Measurements from ENCODE around the gene PNMA6F. TPM values are rescaled to one million over a fixed set of nuclear protein-coding genes. Genes with fewer than 3 reads are reported as not detected.

Gene PNMA6F
- not detected in 2 replicates for total RNA-seq (2014; rRNA removed; shearing (Covaris generic))

DNA sequence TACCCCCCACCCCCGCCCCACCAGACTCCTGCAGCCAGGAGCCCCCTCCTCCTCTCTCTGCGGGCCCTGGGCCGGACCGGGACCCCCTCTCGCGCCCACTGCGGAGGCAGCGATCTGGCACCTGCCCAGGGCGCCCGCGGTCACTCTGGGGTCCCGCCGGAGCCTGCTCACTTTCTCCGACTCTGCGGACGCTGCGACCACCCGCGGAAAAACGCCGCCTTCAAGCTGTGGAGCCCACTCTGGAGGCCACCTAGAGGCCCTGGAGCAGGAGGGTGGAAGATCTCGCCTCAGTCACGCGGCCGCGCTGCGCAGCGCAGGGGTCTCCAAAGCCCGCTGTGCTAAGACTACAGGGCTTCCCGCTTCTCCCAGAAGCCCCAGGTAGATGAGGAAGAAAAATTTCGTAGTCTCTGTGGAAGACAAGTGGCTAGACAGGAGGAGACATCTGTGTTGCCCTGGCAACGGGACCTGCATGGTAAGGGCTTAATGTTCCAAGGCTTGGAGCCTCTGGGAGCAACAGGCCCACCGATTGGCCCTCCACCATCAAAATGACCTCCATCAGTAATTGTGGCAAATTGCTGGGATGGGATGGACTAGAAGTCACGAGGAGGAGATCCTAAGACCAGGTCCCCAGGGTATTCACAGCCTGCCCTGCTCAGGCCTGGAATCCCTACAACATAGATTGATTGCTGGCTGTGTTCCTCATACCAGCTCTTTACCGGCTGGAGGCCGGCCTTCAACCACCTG lies at the start of gene PNMA6F:
Gene PNMA6F (minus strand): TSS at position 387 of the 744 bp plus-strand sequence. CDS start 1,093 bp downstream, outside the sequence.
- DNase-seq (ENCODE audit: low spot score), result no peak

DNA sequence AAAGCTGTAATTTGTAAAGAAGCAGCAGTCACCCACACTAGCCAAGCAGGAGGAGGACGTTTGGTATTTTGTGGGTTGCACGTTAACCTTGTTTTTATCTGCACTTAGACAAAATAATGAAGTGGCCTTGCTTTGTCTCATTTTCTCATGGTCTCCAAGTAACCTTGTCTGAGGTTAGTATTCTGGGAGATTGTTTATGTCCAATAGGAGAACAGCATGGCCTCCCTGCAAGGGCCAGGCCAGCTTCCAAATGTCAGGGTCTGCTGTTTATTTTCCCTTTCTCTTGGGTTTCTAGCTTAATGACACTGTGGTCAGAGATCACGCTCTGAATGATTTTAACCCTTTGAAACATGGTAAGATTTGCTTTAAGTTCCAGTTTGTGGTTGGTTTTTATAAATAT lies 49.7 kb upstream of the PNMA6F start:
- peak; percentile 91 for DNase-seq (ENCODE audit: low spot score)

DNA sequence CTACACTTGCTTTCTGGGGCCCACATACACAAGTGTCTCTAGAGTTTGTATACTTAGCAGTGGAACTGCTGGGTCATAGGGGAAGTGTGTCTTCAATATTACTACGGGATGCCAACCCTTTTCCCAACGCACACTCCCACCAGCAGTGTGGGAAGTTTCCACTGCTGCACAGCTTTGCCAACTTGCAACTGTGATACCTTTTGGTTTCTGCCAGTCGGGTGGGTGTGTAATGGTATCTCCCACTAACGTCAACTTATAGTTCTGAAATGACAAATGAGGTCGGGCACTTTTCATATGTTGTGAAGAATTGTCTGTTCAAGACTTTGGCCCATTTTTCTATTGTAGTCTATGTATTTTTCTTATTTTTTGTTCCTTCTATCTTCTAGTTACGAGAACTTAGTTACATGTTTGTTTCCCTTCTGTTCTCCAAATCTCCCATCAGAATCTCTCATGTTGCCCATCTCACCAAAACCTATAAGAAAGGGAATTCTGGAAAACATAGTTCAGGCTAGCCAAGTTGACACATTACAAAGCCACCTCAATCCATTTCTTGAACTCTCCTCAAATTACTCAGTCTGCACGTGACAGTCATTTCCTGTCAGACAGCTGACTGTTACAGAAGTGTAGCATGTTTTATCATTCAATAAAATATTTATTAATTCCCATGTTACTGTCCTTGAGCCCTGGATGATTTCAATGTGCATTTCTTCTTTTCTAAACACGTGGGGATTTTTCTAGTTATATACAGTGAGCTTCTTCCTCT lies 48.9 kb upstream of the PNMA6F start:
- DNase-seq (ENCODE audit: low spot score), result peak; percentile 20

DNA sequence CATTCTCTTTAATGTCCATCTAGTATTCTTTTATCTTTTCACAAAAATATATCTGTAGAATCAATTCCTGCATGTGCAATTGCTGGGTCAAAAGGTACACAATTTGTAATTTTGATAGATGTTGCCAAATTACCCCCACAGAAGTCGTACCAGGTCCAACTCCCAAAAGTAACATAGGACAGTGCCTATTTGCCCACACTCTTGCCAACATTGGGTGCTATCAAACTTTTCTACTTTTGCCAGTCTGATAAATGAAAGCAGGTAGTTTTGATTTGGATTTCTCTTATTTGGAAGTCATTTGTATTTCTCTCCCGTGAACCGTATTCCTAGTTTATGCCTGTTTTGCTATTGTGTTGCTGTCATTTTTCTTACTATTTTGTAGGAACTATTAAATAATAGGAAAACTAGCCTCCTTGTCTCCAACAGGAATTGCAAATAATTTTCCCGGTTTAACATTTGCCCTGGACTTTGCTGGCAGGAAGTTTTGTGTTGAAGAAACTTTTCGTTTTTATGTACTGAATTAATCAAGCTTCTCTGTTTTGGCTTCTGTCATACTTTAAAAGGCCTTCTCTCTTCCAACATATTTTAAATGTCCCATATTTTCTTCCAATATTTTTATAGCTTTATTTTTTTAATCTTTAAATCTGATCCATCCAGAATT lies 45.4 kb upstream of the PNMA6F start:
- no peak for DNase-seq (ENCODE audit: low spot score)

DNA sequence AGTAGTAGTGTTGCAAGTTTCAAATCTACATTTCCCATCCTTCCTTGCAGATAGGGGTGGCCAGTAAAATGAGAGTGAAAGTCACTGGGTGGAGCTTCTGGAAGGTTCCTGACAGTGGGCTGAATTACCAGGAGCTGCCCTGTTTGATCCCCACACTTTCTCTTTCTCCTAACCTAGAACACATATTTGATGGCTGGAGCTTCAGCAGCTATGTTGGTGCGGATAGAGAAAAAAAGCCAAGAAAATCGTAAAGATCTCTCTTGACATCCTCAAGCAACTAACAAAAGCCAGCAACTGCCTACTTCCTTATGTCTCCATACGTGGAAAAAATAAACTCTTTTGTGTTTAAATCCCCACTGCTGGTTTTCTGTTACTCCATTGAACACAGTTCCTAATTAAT lies 44.6 kb upstream of the PNMA6F start:
- no peak for DNase-seq (ENCODE audit: low spot score)

DNA sequence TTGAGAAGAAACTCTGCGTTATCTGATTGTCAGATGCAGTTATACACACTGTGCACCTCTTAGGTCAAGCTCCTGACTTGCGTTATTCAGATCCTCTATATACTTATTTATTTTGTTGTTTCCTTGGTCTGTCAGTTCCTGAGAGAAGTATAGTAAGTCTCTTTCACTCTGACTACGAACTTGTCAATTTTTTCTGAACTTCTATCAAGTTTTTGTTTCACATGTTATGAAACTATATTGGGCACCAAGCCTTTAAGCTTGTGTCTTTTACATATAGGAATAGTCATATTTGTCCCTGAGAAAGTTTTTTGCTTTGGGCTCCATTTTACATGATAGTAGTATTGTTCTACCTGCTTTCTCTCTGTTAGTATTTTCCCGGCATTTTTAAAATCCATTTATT lies 44.1 kb upstream of the PNMA6F start:
- no peak for DNase-seq (ENCODE audit: low spot score)

DNA sequence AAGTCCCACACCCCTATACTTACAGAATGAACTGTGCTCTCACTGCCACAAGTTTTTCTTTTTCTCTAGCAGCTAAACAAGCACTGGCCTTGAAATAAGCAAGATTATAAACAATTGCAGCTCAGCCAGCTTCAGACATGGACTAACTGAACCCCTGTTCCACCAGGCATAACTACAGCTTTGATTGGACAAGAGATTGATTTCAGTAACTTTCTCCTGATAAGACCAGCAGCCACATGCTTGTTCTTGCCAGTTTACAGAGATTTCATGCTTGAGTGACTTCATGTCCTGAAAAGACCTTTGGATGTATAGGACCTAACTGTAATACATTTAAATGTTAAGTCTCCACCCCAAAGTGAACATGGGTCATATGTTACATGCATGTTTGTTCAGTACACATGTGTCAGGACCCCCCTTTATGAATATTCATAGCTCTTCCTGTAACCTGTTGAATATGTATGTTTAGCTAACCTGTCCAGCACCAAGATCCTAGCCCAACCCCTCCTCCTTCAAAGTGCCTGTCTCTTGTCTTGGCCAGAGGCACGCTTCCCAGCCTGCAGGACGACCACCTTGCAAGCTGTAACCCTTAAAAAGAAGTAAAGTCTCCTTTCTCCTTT lies 40.3 kb upstream of the PNMA6F start:
- DNase-seq (ENCODE audit: low spot score), result no peak

DNA sequence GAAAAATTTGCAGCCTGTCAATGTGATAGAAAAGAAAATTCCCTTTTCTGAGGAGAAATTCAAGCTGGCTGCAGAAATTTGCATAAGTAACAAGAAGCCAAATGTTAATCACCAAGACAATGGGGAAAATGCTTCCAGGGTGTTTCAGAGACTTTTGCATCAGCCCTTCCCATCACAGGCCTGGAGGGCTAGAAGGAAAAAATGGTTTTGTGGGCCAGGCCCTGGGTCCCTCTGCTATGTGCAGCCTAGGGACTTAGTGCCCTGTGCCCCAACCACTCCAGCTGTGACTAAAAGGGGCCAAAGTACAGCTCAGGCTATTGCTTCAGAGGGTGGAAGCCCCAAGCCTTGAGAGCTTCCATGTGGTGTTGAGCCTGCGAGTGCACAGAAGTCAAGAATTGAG lies 36.3 kb upstream of the PNMA6F start:
- no peak for DNase-seq (ENCODE audit: low spot score)

DNA sequence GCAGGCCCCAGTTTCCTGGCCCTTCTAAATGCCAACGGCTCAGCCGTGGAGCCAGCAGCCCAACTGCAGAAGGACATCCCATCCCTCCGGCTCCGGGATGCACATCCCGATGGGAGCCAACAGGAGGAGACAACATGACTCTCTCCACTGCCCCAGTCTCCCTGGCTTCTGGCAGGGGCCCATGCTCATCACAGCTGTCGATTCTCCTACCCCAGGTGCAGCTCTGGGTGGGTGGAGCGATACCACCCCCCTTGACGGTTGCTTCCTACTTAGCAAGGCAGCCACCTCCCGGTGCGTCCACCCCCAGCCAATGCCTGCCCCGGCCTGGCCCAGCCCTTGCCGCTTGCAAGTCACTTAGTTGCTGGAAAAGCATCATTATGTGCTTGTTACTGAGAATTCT lies 31.8 kb upstream of the PNMA6F start:
- no peak for DNase-seq (ENCODE audit: low spot score)

DNA sequence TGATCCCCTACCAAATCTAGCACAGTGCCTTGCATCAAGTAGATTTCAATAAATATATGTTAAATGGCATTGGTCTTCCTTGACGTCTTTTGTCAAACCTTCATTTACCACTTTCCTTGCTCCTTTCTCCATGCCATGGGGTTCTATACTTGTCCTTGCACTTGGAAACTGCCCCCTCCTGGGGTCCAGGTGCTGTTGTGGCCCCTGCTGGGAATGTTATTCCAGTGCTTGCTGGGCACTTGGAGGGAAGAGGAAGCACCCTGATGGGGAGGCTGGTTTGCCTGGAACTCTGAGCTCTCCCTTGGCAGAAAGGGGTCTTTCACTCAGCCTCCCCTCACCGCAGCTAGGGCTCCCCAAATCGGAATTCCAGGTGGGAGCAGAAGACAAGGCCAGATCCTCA lies 31.3 kb upstream of the PNMA6F start:
- DNase-seq (ENCODE audit: low spot score), result no peak

DNA sequence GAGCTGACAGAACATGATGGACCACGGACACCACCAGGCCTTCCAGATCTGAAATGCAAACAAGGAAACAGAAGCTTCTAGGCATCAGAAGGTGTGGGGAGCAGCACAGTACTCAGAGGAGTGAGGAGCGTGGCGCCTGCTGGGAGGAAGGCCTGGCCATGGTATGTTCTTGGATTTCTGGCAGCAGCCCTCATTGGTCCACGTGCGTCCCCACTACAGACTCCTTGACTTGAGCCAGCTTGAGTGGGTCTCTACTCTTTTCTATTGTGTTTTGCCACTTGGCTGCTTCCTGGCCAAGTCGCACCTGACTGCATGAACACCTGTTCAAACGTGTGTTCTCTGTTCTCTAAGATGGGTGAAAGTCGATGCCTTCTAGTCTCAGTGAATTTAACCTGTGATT lies 30.4 kb upstream of the PNMA6F start:
- DNase-seq (ENCODE audit: low spot score), result no peak

DNA sequence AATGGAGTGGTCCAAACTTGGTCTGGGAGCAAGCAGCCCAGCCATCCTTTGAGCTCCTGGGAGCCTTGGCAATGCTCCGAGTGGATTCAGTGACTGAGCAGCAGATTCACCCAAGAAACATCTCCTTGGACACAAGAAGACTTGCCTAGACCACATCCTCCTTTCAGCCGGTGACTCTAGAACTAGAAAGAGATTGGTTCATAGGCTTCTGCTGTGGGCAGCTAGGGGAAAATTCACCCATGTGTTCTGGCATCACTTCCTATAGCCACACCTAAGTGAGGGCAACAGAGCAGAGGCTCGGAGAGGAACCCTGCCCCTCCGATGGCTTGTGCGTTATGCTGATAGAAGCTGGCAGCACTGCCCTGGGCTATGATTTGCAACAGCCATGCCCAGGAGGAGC lies 28.4 kb upstream of the PNMA6F start:
- no peak for DNase-seq (ENCODE audit: low spot score)

DNA sequence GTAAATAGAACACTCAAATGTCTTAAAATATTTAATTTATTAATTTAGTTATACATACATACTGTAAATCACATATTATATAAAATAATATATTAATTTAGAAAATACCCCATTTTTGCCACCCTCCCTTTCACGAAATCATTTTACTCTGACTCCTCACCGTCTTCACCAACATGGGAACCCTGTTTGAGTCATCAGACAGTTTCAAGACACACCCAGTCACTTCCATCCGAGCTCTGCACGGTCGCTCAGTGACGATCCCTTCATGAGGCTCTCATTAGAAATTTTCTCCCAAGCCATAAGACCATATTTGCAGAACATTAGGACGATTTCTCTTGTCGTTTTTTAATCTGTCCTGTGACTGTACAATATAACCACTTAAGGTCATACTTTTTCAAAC lies 26.9 kb upstream of the PNMA6F start:
- DNase-seq (ENCODE audit: low spot score), result no peak

DNA sequence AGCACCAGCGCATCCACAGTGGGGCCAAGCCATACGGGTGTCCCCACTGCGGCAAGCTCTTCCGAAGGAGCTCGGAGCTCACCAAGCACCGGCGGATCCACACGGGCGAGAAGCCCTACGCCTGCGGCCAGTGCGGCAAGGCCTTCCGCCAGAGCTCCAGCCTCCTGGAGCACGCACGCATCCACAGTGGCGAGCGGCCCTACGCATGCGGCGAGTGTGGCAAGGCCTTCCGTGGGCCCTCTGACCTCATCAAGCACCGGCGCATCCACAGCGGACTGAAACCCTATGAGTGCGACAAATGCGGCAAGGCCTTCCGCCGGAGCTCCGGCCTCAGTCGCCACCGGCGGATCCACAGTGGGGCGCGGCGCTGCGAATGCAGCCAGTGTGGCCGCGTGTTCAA lies 26.0 kb upstream of the PNMA6F start:
- no peak for DNase-seq (ENCODE audit: low spot score)

DNA sequence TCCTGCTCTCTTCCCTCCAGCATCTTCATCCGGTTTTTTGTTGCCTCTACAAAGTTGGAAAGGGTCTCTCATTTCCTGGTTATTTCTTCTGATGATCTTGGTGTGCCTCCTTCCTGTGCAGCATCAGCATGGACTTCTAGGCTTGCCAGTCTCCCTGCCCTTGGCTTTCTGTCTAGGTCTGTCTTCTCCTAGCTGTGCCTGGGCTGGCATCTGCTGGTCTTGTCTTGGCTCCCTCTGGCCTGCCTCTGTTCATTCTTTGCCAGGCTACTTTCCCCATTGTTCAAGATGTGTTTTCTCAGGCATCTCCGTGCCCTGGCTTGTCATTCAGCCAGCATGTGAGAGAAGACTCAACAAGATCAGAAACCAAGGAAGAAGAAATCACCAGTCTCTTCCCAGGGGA lies 22.1 kb upstream of the PNMA6F start:
- DNase-seq (ENCODE audit: low spot score), result no peak

DNA sequence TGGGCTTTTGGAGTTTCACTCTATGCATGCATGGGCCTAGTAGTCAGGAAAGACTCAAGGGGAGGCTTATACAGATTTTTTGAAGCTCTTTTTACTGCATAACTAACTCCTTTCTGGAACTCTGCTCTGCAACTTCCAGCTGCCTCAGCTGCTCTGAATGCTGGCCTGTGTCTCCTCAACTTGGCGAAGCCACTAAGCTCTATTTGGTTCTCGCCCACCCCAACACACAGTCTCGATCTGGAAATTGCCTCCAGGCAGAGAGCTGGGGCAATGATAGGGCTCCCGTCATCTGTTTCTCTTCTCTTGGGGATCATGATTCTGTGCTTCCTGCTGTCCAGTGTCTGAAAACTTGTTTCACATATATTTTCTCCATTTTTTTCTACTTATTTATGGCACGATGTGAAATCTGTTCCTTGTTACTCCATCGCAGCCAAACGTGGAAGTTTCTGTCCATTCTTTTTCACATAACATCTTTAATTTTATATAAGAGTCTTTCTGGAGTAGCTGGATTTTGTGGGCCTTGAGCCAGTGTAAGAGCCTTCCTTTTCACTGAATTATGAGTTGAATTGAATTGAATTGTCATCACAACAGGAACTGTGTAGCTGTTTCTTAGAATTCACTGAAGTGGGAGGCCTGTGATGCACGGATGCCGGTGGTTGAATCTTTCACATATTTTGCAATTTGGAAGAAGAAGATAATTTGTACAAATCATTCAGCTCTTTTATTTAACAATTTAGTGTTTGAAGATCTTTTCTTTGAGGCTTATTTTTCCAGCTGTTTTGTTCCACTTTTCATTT lies 21.4 kb upstream of the PNMA6F start:
- DNase-seq (ENCODE audit: low spot score), result no peak

DNA sequence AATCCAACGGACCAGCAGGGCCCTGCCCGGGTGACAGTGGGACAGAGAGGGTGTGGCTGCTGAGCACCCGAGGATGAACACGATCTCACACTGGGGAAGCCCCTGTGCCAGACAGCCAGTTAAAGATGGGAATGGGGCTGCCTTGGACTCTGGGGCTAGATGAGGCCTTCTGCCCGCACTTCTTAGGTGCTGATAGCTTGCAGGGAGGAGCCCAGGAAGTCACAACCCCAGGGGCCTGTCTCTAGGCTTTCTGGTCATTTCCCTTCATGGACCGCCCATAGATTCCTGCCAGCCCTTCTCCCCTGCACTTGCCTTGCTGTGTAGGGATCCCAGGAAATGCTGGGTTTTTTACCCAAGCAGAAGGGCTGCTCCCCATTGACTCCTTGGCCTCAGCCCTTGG lies 18.5 kb upstream of the PNMA6F start:
- no peak for DNase-seq (ENCODE audit: low spot score)

DNA sequence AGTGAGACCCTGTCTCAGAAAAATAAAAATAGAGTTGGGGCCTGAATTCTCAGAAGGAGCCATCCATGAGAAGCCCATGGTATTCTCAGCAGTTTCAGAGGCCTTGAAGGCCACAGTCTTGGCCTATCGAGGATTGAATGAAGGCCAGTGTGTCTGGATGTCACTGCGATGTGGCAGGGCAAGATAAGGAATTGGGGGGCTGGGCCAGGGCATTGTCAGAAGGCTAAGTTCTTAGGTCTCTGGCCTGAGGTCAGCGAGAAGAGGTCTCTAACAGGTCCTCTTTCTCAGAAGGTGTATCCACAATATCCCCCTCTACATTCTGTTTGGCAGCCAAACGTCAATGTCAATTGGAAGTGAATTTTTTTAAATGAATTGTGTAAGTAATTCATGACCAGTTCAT lies 18.1 kb upstream of the PNMA6F start:
- no peak for DNase-seq (ENCODE audit: low spot score)

DNA sequence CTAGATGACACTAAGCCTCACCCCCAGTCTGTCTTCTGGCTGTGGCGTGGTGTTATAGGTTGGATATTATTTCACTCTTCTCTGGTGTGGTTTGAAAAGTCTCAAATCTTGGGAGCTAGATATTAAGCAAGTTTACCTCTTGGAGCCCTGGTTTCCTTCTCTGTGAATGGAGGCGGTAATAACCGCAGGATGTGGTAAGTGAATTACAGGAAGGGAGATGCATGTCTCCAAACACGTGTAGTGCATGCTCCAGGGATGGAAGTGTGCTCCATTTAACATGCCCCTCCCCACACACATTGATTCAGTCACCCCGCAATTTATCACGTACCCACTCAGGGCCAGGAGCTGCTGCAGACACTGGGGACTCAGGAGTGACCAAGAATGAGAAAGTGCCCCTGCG lies 17.3 kb upstream of the PNMA6F start:
- DNase-seq (ENCODE audit: low spot score), result no peak

DNA sequence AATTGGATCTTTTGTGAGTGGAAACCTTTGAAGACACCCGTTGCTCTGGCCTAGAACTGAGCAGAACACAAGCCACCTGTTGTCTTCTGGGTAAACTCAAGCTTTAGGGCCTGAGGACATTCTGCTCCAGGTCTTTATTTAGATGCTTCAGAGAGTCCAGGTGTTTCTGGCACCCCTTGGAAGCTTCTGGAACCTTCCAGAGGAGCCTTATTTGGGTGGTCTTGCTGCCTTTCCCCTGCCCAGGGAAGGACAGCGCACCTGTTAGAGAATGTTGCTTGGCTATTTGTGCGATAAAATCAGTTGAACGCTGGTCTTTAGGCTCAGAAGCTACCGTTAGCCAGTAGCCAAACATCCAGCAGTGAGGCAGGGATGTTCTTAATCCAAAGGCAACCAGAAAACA lies 15.4 kb upstream of the PNMA6F start:
- no peak for DNase-seq (ENCODE audit: low spot score)

DNA sequence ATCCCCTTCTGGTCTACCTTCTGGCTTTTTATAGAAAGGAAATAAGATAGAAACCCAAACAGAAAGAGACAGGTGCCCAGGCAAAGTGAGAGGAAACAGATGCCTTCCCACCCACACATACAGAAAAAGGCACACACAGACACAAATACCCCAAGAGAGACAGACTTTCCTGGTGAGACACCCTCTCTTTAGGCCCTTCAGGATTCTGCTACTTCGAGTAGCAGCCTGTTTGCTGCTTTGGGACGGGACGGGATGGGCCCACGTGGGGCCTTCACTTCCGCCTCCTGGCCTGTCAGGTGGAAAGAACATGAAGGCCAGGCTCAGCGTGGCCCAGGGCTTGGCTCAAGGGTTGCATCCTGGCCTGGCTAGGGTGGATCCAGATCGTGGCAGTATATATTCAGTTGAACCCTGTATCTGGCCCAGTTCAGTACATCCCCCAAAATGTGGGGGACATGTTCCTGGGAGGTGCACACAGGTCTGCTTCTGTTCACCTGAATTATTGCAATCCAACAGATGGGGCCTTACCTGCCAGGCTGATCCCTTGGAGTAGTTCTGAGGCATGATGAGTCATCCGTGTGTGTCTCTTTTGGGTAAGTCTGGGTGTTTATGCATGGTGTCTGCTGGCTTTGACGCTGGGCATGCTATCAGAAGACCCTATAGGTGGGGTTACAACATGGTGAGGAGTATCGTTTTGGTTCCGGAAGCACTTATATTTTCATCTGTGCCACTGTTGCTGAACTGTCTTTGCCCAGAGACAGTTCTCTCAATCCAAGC lies 14.7 kb upstream of the PNMA6F start:
- no peak for DNase-seq (ENCODE audit: low spot score)

All from H4 (cell line).